Upper lobe of right lung (tissue), 1 donor: ENCODE data around the gene KLF12. TPM values are rescaled to one million over a fixed set of nuclear protein-coding genes. Genes with fewer than 3 reads are reported as not detected.

Experiments
- ATAC-seq: fragments of 200-7000 bp; cut with Tn5 transposase; one replicate; pipeline ENCODE4 v1.9.1; 2020; ENCODE audit warnings: mild to moderate bottlenecking, moderate library complexity
- DNase-seq: peaks from one replicate; pipeline ENCODE4 v3.0.0-alpha.2; 2020
- H3K27ac ChIP-seq: fragments of 200-600 bp; one replicate; pipeline ENCODE4 v1.8.0; 2022
- H3K27me3 ChIP-seq: fragments of 200-600 bp; one replicate; pipeline ENCODE4 v1.8.0; 2022; ENCODE audit warnings: mild to moderate bottlenecking
- H3K36me3 ChIP-seq: fragments of 200-600 bp; one replicate; pipeline ENCODE4 v1.8.0; 2022
- H3K4me1 ChIP-seq: fragments of 200-600 bp; one replicate; pipeline ENCODE4 v1.8.0; 2022
- H3K4me3 ChIP-seq: fragments of 200-600 bp; one replicate; pipeline ENCODE4 v1.8.0; 2022; ENCODE audit warnings: mild to moderate bottlenecking
- H3K9me3 ChIP-seq: fragments of 200-600 bp; one replicate; pipeline ENCODE4 v1.8.0; 2022
- intact Hi-C: fragments of 100-400 bp; cut with DNase I; formaldehyde crosslinking; loops from one replicate; pipeline ENCODE4 v1.11.0; 2022
- total RNA-seq: library from RNA; stranded (reverse); fragmentation: NEBNext Ultra II Directional; extraction: Animal tissue kit (Norgen Biotek cat#: 25700); gene quantifications from one replicate; pipeline ENCODE4 v1.2.1, GENCODE V29; 2021
- TF ChIP-seq, protein P1 (sequence below): fragments of 200-600 bp; IDR thresholded peaks from one replicate; pipeline ENCODE4 v1.8.0; 2022; ENCODE audit warnings: antibody characterized with exemption
- donor health status: DM: no; HTN: yes; CAD: no; lungs with severe emphysema.

Gene KLF12
- total RNA-seq, 1 donor from 2014 or later: 10.2 TPM

DNA sequence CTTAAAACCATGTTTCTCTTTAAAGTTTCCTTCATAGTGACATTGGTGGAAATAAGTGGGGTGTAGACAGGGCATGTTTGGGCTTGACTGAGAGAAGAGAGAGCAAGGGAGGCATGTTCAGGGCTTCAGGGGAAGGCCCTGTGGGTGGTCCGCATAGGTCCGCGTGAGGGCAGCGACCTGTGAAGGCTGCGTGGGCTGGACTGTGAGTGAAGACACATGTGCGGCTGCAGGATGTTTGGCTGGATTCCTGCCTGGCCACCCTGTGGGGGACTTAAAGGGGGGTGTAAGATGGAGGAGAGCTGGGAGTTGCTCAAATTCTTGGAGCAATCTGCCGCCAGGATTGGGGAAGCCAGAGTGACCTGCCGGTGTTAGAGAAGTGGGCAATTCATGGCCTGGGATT lies 23.8 kb upstream of the KLF12 start:
- DNase-seq: no peak

GRCh38 chr13:74154981-74155380 lies 20.8 kb upstream of the KLF12 start:
- Histone ChIP-seq H3K27ac (no peak overlapping the region), H3K4me1 (no peaks in the 10 kb centered on the region), H3K9me3 (no peaks in the 10 kb centered on the region), H3K27me3 (no peaks in the 10 kb centered on the region), H3K36me3 (no peaks in the 10 kb centered on the region), H3K4me3 (no peak overlapping the region)
- intact Hi-C loops: no loop called here
- ATAC-seq: no peak
- TF ChIP-seq, protein P1, sequence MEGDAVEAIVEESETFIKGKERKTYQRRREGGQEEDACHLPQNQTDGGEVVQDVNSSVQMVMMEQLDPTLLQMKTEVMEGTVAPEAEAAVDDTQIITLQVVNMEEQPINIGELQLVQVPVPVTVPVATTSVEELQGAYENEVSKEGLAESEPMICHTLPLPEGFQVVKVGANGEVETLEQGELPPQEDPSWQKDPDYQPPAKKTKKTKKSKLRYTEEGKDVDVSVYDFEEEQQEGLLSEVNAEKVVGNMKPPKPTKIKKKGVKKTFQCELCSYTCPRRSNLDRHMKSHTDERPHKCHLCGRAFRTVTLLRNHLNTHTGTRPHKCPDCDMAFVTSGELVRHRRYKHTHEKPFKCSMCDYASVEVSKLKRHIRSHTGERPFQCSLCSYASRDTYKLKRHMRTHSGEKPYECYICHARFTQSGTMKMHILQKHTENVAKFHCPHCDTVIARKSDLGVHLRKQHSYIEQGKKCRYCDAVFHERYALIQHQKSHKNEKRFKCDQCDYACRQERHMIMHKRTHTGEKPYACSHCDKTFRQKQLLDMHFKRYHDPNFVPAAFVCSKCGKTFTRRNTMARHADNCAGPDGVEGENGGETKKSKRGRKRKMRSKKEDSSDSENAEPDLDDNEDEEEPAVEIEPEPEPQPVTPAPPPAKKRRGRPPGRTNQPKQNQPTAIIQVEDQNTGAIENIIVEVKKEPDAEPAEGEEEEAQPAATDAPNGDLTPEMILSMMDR: no peak
- DNase-seq: no peak

More for the DNA sequence above, 23.8 kb upstream of the KLF12 start:
- Histone ChIP-seq H3K36me3 (no peaks in the 10 kb centered on the region), H3K27me3 (no peaks in the 10 kb centered on the region), H3K9me3 (no peaks in the 10 kb centered on the region), H3K4me3 (no peak overlapping the region), H3K4me1 (no peaks in the 10 kb centered on the region), H3K27ac (no peak overlapping the region)
- ATAC-seq: peak; percentile 23
- intact Hi-C loops: no loop called here
- TF ChIP-seq, protein P1: no peak

DNA sequence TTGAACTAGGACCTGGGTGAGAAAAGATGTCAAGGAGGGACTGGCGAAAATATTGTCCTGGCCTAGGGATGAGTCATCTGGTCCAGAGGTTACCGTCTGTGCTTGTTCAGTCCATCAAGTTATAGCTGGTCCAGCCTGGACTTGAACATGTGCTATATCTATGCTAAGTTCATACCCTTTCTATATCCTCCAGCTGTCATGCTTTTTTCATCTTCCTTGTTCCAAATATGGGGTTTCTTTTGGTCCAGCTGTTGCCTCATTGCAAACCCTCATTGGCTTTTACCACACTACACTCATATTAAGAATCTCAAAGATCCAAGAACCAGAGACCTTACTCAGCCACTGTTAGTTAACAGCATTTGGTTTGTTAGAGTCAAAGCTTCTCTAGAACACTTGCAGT lies 19.1 kb upstream of the KLF12 start:
- Histone ChIP-seq H3K4me1 (no peaks in the 10 kb centered on the region), H3K4me3 (no peak overlapping the region), H3K27me3 (no peaks in the 10 kb centered on the region), H3K27ac (no peak overlapping the region), H3K9me3 (no peaks in the 10 kb centered on the region), H3K36me3 (no peaks in the 10 kb centered on the region)
- ATAC-seq: no peak
- no peak for DNase-seq
- intact Hi-C loops: no loop called here
- TF ChIP-seq, protein P1: no peak

- no peaks in the 10 kb centered on the region for H3K36me3 ChIP-seq
- no peaks in the 10 kb centered on the region for H3K27me3 ChIP-seq
- H3K4me3 ChIP-seq: no peak overlapping the region
- H3K27ac ChIP-seq: no peak overlapping the region
- intact Hi-C loops: no loop called here
- TF ChIP-seq, protein P1: no peak
- no peak for ATAC-seq
- H3K9me3 ChIP-seq: no peaks in the 10 kb centered on the region
- no peaks in the 10 kb centered on the region for H3K4me1 ChIP-seq
- DNase-seq: no peak
Observed at GRCh38 chr13:74151859-74152258, 17.7 kb upstream of the KLF12 start.

DNA sequence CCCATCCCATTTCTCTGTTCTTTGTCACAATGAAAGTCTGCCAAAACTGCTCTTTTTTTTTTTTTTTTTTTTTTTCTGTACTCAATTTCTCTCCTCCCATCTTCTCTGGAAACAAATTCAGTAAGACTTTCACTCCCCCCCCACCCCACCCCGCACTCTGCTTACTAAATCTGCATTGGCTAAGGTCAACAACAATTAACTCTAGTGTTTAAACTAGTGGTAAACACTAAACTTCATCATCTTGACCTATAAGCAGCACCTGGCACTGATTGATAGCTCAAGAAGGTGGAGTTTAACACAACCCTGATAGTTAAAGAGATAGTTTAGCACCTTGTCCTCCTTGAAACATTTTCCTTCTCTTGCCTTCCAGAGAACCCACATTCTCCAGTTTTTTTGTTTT lies 14.1 kb upstream of the KLF12 start:
- no peaks in the 10 kb centered on the region for H3K36me3 ChIP-seq
- ATAC-seq: no peak
- no peak overlapping the region for H3K4me3 ChIP-seq
- no peaks in the 10 kb centered on the region for H3K27me3 ChIP-seq
- intact Hi-C loops: no loop called here
- no peak overlapping the region for H3K27ac ChIP-seq
- no peaks in the 10 kb centered on the region for H3K4me1 ChIP-seq
- TF ChIP-seq, protein P1: no peak
- DNase-seq: no peak
- H3K9me3 ChIP-seq: no peaks in the 10 kb centered on the region
